ENCODE results near the gene PTPRE. TPM values are rescaled to one million over a fixed set of nuclear protein-coding genes. Genes with fewer than 3 reads are reported as not detected.

The PTPRE gene
- total RNA-seq, 1 donor from 2014 or later: 2.4 TPM

GRCh38 chr10:127918572-127918971 is 11.7 kb downstream of the PTPRE start:
- DNase-seq (ENCODE audit: low spot score, unreplicated experiment): no peak
- Mint-ChIP-seq H3K36me3 (ENCODE audit: insufficient read depth) (no peaks in the 10 kb centered on the region), H3K9me3 (ENCODE audit: low read depth) (no peaks in the 10 kb centered on the region), H3K27ac (no peak overlapping the region), H3K4me3 (ENCODE audit: low read depth) (no peak overlapping the region), H3K4me1 (ENCODE audit: low read depth) (no peaks in the 10 kb centered on the region), H3K27me3 (peaks cover 30% of the 10 kb centered on the region)
- no peak for TF ChIP-seq CTCF (IDR thresholded peaks at IDR 0.05; ENCODE audit: unreplicated experiment)

GRCh38 chr10:127919418-127920271 is 12.7 kb downstream of the PTPRE start:
- H3K4me1 Mint-ChIP-seq (ENCODE audit: low read depth): no peaks in the 10 kb centered on the region
- DNase-seq (ENCODE audit: low spot score, unreplicated experiment): no peak

GRCh38 chr10:127920306-127921074 is 13.6 kb downstream of the PTPRE start:
- Mint-ChIP-seq H3K9me3 (ENCODE audit: low read depth) (no peaks in the 10 kb centered on the region), H3K4me3 (ENCODE audit: low read depth) (no peak overlapping the region), H3K27me3 (peaks cover 40% of the 10 kb centered on the region), H3K4me1 (ENCODE audit: low read depth) (no peaks in the 10 kb centered on the region), H3K36me3 (ENCODE audit: insufficient read depth) (no peaks in the 10 kb centered on the region), H3K27ac (no peak overlapping the region)
- DNase-seq (ENCODE audit: low spot score, unreplicated experiment): no peak
- TF ChIP-seq CTCF (IDR thresholded peaks at IDR 0.05; ENCODE audit: unreplicated experiment): no peak

More at GRCh38 chr10:127919418-127920271, 12.7 kb downstream of the PTPRE start:
- no peak overlapping the region for H3K27ac Mint-ChIP-seq
- H3K4me3 Mint-ChIP-seq (ENCODE audit: low read depth): no peak overlapping the region
- H3K36me3 Mint-ChIP-seq (ENCODE audit: insufficient read depth): no peaks in the 10 kb centered on the region
- TF ChIP-seq CTCF (IDR thresholded peaks at IDR 0.05; ENCODE audit: unreplicated experiment): peak; percentile 17
- H3K9me3 Mint-ChIP-seq (ENCODE audit: low read depth): no peaks in the 10 kb centered on the region
- peaks cover 35% of the 10 kb centered on the region for H3K27me3 Mint-ChIP-seq

- peaks cover 3% of the 10 kb centered on the region for H3K4me1 Mint-ChIP-seq (ENCODE audit: low read depth)
- H3K9me3 Mint-ChIP-seq (ENCODE audit: low read depth): no peaks in the 10 kb centered on the region
- no peak overlapping the region for H3K4me3 Mint-ChIP-seq (ENCODE audit: low read depth)
- no peak for DNase-seq (ENCODE audit: low spot score, unreplicated experiment)
- H3K36me3 Mint-ChIP-seq (ENCODE audit: insufficient read depth): no peaks in the 10 kb centered on the region
- TF ChIP-seq CTCF (IDR thresholded peaks at IDR 0.05; ENCODE audit: unreplicated experiment): no peak
- peaks cover 43% of the 10 kb centered on the region for H3K27me3 Mint-ChIP-seq
- peak overlapping the region; percentile 24 for H3K27ac Mint-ChIP-seq
Observed at GRCh38 chr10:127921075-127921752, 14.3 kb downstream of the PTPRE start.

GRCh38 chr10:127921753-127922145 is 14.8 kb downstream of the PTPRE start:
- no peak overlapping the region for H3K4me3 Mint-ChIP-seq (ENCODE audit: low read depth)
- H3K36me3 Mint-ChIP-seq (ENCODE audit: insufficient read depth): no peaks in the 10 kb centered on the region
- TF ChIP-seq CTCF (IDR thresholded peaks at IDR 0.05; ENCODE audit: unreplicated experiment): no peak
- H3K27me3 Mint-ChIP-seq: peaks cover 46% of the 10 kb centered on the region
- peaks cover 6% of the 10 kb centered on the region for H3K4me1 Mint-ChIP-seq (ENCODE audit: low read depth)
- DNase-seq (ENCODE audit: low spot score, unreplicated experiment): no peak
- H3K27ac Mint-ChIP-seq: no peak overlapping the region
- no peaks in the 10 kb centered on the region for H3K9me3 Mint-ChIP-seq (ENCODE audit: low read depth)

Measured in progenitor cell of endocrine pancreas (in vitro differentiated cells).